ENCODE results near the gene STX2.

The STX2 gene

GRCh38 chr12:130770413-130771028, 68.5 kb downstream of the STX2 start:
- Mint-ChIP-seq H3K27ac (no peak overlapping the region), H3K36me3 (ENCODE audit: low read depth) (no peaks in the 10 kb centered on the region), H3K4me3 (no peak overlapping the region), H3K9me3 (no peaks in the 10 kb centered on the region), H3K27me3 (ENCODE audit: low read depth, poor library complexity) (peaks cover 35% of the 10 kb centered on the region), H3K4me1 (peaks cover 2% of the 10 kb centered on the region)
- no peak for DNase-seq
- TF ChIP-seq CTCF (IDR thresholded peaks at IDR 0.05), result no peak

DNA sequence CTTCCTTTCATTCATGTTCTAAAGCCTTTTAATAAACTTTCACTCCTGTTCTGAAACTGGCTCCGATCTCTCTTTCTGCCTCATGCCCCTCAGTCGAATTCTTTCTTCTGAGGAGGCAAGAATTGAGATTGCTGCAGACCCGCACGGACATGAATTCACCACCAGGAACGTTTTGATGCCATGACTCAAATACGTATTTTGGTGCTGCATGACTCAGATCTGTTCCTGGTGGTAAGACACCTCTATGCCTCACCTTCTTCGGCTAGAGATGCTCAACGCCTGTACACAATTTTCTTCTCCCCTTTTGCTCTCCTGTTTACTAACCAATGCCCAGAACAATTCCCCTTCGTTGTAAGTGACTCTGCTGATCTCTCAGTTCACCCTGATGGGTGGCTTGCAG, 70.9 kb downstream of the STX2 start:
- H3K9me3 Mint-ChIP-seq, result no peaks in the 10 kb centered on the region
- H3K27me3 Mint-ChIP-seq (ENCODE audit: low read depth, poor library complexity), result peaks cover 26% of the 10 kb centered on the region
- H3K4me1 Mint-ChIP-seq, result no peaks in the 10 kb centered on the region
- DNase-seq, result no peak
- no peak overlapping the region for H3K4me3 Mint-ChIP-seq
- H3K36me3 Mint-ChIP-seq (ENCODE audit: low read depth), result no peaks in the 10 kb centered on the region
- H3K27ac Mint-ChIP-seq, result no peak overlapping the region
- no peak for TF ChIP-seq CTCF (IDR thresholded peaks at IDR 0.05)

GRCh38 chr12:130766470-130766869, 72.6 kb downstream of the STX2 start:
- Mint-ChIP-seq H3K4me1 (no peaks in the 10 kb centered on the region), H3K4me3 (no peak overlapping the region), H3K9me3 (no peaks in the 10 kb centered on the region), H3K36me3 (ENCODE audit: low read depth) (no peaks in the 10 kb centered on the region), H3K27ac (no peak overlapping the region), H3K27me3 (ENCODE audit: low read depth, poor library complexity) (peaks cover 38% of the 10 kb centered on the region)
- no peak for TF ChIP-seq CTCF (IDR thresholded peaks at IDR 0.05)
- DNase-seq, result no peak

- no peak for DNase-seq
- Mint-ChIP-seq H3K27ac (no peak overlapping the region), H3K9me3 (no peaks in the 10 kb centered on the region)
Observed at GRCh38 chr12:130765186-130765659, 73.8 kb downstream of the STX2 start.

GRCh38 chr12:130764475-130765185, 74.4 kb downstream of the STX2 start:
- no peaks in the 10 kb centered on the region for H3K9me3 Mint-ChIP-seq
- no peaks in the 10 kb centered on the region for H3K4me1 Mint-ChIP-seq
- H3K4me3 Mint-ChIP-seq, result no peak overlapping the region
- H3K27me3 Mint-ChIP-seq (ENCODE audit: low read depth, poor library complexity), result peaks cover 48% of the 10 kb centered on the region
- no peak for TF ChIP-seq CTCF (IDR thresholded peaks at IDR 0.05)
- DNase-seq, result no peak
- no peak overlapping the region for H3K27ac Mint-ChIP-seq
- H3K36me3 Mint-ChIP-seq (ENCODE audit: low read depth), result no peaks in the 10 kb centered on the region

More at GRCh38 chr12:130765186-130765659, 73.8 kb downstream of the STX2 start:
- no peak for TF ChIP-seq CTCF (IDR thresholded peaks at IDR 0.05)
- Mint-ChIP-seq H3K27me3 (ENCODE audit: low read depth, poor library complexity) (peaks cover 45% of the 10 kb centered on the region), H3K36me3 (ENCODE audit: low read depth) (no peaks in the 10 kb centered on the region), H3K4me3 (no peak overlapping the region), H3K4me1 (no peaks in the 10 kb centered on the region)

DNA sequence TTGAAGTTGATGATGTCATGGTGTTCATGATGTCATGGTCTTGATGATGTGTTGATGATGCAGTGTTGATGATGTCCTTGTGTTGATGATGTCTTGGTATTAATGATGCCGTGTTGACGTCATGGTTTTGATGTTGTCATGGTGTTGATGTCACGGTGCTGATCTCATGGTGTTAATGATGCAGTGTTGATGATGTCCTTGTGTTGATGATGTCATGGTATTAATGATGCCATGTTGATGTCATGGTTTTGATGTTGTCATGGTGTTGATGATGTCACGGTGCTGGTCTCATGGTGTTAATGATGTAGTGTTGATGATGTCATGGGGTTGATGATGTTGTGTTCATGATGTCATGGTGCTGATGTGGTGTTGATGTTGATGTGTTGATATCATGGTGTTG, 75.0 kb downstream of the STX2 start:
- no peak overlapping the region for H3K27ac Mint-ChIP-seq
- no peaks in the 10 kb centered on the region for H3K36me3 Mint-ChIP-seq (ENCODE audit: low read depth)
- TF ChIP-seq CTCF (IDR thresholded peaks at IDR 0.05), result no peak

More for the DNA sequence above, 75.0 kb downstream of the STX2 start:
- H3K9me3 Mint-ChIP-seq, result no peaks in the 10 kb centered on the region
- no peaks in the 10 kb centered on the region for H3K4me1 Mint-ChIP-seq
- peaks cover 43% of the 10 kb centered on the region for H3K27me3 Mint-ChIP-seq (ENCODE audit: low read depth, poor library complexity)
- no peak for DNase-seq
- no peak overlapping the region for H3K4me3 Mint-ChIP-seq

Data from nephron progenitor cell (in vitro differentiated cells).